ENCODE results near the gene GABRR3.

Gene GABRR3

GRCh38 chr3:98035208-98035607 is at the start of gene GABRR3:
Gene GABRR3, minus strand, starts transcription at chr3:98035315. Its CDS starts 328 bp downstream, at chr3:98034987.
- DNase-seq (ENCODE audit: low spot score) = no peak

- DNase-seq (ENCODE audit: low spot score) = no peak
Measured at GRCh38 chr3:98073486-98073885, 38.4 kb upstream of the GABRR3 start.

GRCh38 chr3:98070840-98071239 is 35.7 kb upstream of the GABRR3 start:
- no peak for DNase-seq (ENCODE audit: low spot score)

GRCh38 chr3:98068824-98069223 is 33.7 kb upstream of the GABRR3 start:
- no peak for DNase-seq (ENCODE audit: low spot score)

GRCh38 chr3:98058244-98058960 is 23.3 kb upstream of the GABRR3 start:
- no peak for DNase-seq (ENCODE audit: low spot score)

- no peak for DNase-seq (ENCODE audit: low spot score)
Measured at GRCh38 chr3:98057631-98058030, 22.5 kb upstream of the GABRR3 start.

GRCh38 chr3:98056035-98056434 is 20.9 kb upstream of the GABRR3 start:
- DNase-seq (ENCODE audit: low spot score) = no peak

- no peak for DNase-seq (ENCODE audit: low spot score)
Measured at GRCh38 chr3:98049271-98049670, 14.2 kb upstream of the GABRR3 start.

- no peak for DNase-seq (ENCODE audit: low spot score)
Measured at GRCh38 chr3:98048586-98048985, 13.5 kb upstream of the GABRR3 start.

- DNase-seq (ENCODE audit: low spot score) = no peak
Measured at GRCh38 chr3:98041350-98041749, 6.2 kb upstream of the GABRR3 start.

GRCh38 chr3:98039322-98040024 is 4.4 kb upstream of the GABRR3 start:
- DNase-seq (ENCODE audit: low spot score) = peak; percentile 69

- DNase-seq (ENCODE audit: low spot score) = no peak
Measured at GRCh38 chr3:98038876-98039275, 3.8 kb upstream of the GABRR3 start.

- no peak for DNase-seq (ENCODE audit: low spot score)
Measured at GRCh38 chr3:98038286-98038685, 3.2 kb upstream of the GABRR3 start.

- no peak for DNase-seq (ENCODE audit: low spot score)
Measured at GRCh38 chr3:98034486-98034885, 629 bp downstream of the GABRR3 start.

- DNase-seq (ENCODE audit: low spot score) = no peak
Measured at GRCh38 chr3:98034036-98034435, 1.1 kb downstream of the GABRR3 start.

- DNase-seq (ENCODE audit: low spot score) = no peak
Measured at GRCh38 chr3:98032904-98033303, 2.2 kb downstream of the GABRR3 start.

GRCh38 chr3:98032265-98032664 is 2.9 kb downstream of the GABRR3 start:
- no peak for DNase-seq (ENCODE audit: low spot score)

GRCh38 chr3:98029083-98029482 is 6.0 kb downstream of the GABRR3 start:
- DNase-seq (ENCODE audit: low spot score) = no peak

- DNase-seq (ENCODE audit: low spot score) = no peak
Measured at GRCh38 chr3:98027085-98027446, 8.0 kb downstream of the GABRR3 start.

- DNase-seq (ENCODE audit: low spot score) = no peak
Measured at GRCh38 chr3:98026425-98027084, 8.6 kb downstream of the GABRR3 start.

- no peak for DNase-seq (ENCODE audit: low spot score)
Measured at GRCh38 chr3:98025392-98025945, 9.6 kb downstream of the GABRR3 start.

GRCh38 chr3:98022978-98023820 is 11.9 kb downstream of the GABRR3 start:
- peak; percentile 73 for DNase-seq (ENCODE audit: low spot score)
